Astrocyte (in vitro differentiated cells and primary cell): Measurements from ENCODE around the gene DPP4.

Experiments
- EZH2 ChIP-seq: IDR thresholded peaks from 2 replicates; pipeline ENCODE4 v1.6.1; 2012; ENCODE audit warnings: mild to moderate bottlenecking, low read length, inconsistent platforms; ENCODE audit not compliant: insufficient read depth
- TF ChIP-seq, protein P1 (sequence below): IDR thresholded peaks from 2 replicates; pipeline ENCODE4 v1.5.1; 2011; ENCODE audit warnings: low read depth, mild to moderate bottlenecking, inconsistent platforms, low read length, moderate library complexity; ENCODE audit not compliant: insufficient read depth

- TF ChIP-seq, protein P1, sequence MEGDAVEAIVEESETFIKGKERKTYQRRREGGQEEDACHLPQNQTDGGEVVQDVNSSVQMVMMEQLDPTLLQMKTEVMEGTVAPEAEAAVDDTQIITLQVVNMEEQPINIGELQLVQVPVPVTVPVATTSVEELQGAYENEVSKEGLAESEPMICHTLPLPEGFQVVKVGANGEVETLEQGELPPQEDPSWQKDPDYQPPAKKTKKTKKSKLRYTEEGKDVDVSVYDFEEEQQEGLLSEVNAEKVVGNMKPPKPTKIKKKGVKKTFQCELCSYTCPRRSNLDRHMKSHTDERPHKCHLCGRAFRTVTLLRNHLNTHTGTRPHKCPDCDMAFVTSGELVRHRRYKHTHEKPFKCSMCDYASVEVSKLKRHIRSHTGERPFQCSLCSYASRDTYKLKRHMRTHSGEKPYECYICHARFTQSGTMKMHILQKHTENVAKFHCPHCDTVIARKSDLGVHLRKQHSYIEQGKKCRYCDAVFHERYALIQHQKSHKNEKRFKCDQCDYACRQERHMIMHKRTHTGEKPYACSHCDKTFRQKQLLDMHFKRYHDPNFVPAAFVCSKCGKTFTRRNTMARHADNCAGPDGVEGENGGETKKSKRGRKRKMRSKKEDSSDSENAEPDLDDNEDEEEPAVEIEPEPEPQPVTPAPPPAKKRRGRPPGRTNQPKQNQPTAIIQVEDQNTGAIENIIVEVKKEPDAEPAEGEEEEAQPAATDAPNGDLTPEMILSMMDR = no peak
- no peak for TF ChIP-seq EZH2
Observed at GRCh38 chr2:161956738-161957137, 117.3 kb downstream of the DPP4 start.
